Activated CD4-positive, alpha-beta T cell treated with anti-CD3 and anti-CD28 coated beads for 4 hours (primary cell): Measurements from ENCODE around the gene PSORS1C1.
"Not testable (repeated sequence)": the region's sequence is repeated elsewhere in the genome, so short reads cannot be mapped to it uniquely, and the experiment has no call there.

Experiments used
- DNase-seq, 2 donors: peaks; one replicate each; pipeline ENCODE4 v3.0.0-alpha.2; 2020

Gene PSORS1C1

DNA sequence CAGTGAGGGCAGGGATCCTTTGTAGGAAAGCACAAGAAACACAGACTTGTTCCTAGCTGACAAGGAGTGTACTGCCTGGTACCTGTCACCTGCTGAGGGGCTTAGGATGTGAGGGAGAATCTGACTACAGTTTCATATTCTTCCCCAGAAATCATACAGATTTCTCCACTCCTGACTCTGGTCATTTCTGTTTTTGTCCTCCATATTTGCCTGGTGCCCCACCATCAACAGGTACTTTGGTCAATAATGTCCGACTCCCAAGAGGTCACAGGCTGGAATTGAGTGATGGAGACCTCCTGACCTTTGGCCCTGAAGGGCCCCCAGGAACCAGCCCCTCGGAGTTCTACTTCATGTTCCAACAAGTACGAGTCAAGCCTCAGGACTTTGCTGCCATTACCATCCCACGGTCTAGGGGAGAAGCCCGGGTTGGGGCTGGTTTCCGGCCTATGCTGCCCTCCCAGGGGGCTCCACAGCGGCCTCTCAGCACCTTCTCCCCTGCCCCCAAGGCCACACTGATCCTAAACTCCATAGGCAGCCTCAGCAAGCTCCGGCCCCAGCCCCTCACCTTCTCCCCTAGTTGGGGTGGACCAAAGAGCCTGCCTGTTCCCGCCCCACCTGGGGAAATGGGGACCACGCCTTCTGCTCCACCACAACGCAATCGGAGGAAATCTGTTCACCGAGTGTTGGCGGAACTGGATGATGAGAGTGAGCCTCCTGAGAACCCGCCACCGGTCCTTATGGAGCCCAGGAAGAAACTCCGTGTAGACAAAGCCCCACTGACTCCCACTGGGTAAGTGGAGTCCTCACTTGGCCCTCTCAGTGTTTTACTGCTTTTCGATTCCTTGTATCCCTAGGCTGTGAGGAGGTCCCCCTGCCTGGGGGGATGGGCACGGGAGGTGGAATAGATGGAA, 46.9 kb downstream of the PSORS1C1 start:
- no peak for DNase-seq

DNA sequence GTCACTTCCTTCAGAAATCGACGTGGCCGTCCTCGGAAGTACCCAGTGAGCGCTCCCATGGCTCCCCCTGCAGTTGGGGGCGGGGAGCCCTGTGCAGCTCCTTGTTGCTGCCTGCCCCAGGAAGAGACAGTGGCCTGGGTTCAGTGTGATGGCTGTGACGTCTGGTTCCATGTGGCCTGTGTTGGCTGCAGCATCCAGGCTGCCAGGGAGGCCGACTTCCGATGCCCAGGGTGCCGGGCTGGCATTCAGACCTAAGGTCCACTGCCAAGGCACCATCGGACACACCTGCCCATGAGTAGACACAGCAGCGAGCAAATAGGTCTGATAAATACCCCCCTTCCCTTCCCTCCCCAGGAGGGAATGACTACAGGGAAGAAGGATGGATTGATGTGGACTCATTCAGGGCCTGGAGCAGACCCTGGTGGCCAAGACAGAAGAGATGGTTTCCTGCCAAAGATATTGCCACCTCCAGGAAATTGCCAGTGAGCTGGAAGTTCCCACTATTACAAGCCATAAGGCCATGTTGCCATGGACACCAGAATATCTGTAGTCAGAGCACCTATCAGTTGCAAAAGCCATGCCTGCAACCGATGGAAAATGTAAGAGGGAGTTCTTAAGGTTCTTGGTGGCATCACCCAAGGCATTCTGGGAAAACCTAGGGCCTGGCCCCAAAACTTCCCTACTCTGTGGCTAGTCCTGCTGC, 48.0 kb downstream of the PSORS1C1 start:
- no peak for DNase-seq

- no peak for DNase-seq
Observed at GRCh38 chr6:31163922-31164321, 49.3 kb downstream of the PSORS1C1 start.

DNA sequence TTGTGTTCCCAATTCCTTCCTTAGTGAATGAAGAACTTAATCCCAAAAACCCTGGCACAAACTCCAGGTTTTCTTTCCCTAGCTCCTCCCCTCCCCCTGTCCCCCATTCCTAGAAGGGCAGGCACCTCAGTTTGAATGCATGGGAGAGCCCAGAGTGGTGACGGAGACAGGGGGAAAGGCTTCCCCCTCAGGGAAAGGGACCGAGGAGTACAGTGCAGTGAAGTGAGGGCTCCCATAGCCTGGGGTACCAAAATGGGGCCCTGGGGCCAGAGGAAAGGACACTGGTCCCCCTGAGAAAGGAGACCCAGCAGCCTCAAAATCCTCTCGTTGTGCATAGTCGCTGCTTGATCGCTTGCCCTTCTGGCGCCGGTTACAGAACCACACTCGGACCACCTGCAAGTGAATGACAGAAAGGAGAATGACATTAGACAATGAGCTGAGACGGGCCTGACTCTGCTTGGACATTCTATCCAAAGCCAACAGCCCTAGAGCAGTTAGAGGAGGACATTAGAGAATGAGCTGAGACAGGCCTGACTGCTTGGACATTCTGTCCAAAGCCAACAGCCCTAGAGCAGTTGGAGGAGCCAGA, 50.0 kb downstream of the PSORS1C1 start:
- not testable (repeated sequence) for DNase-seq

- DNase-seq, result not testable (repeated sequence)
Observed at GRCh38 chr6:31165064-31165832, 50.6 kb downstream of the PSORS1C1 start.

DNA sequence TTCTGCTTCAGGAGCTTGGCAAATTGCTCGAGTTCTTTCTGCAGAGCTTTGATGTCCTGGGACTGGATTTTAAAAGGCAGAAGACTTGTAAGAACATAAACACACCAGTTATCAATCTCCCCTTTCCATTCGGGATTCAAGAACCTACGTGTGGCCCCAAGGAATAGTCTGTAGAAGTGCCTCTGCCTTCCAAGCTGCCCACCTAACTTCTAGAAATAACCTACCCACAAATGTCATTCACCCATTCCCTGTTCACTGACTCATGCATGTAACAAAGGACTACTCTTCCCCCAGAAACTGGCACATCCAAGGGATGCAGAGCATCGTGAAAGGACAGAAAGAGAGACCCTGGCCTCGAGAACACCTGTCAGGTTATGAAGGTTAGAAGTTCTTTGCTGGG, 51.4 kb downstream of the PSORS1C1 start:
- DNase-seq, result no peak

GRCh38 chr6:31168606-31169005, 54.0 kb downstream of the PSORS1C1 start:
- no peak for DNase-seq

GRCh38 chr6:31169123-31169857, 54.7 kb downstream of the PSORS1C1 start:
- no peak for DNase-seq

DNA sequence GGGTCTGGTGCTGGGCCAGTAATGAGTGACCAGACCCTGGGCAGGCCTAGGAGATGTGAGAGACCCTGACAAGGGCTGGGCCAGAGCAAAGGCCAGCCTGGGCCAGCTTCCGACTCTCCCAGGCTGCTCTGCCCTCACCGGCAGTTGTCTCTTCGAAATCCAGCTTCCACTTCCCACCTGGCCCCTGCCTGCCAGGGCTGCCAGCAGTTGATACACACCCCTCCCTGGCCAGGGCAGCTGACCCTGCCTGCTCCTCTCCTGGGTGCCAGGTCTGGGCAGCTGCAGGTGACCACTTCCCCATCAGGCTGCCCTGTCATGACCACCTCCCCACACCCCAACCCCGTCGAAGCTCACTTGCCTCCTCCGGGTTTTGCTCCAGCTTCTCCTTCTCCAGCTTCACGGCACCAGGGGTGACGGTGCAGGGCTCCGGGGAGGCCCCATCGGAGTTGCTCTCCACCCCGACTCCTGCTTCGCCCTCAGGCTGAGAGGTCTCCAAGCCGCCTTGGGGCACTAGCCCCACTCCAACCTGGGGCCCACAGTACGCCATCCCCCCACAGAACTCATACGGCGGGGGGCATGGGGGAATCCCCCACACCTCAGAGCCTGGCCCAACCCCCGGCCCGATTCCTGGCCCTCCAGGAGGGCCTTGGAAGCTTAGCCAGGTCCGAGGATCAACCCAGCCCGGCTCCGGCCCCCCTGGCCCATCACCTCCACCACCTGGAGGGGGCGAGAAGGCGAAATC, 55.4 kb downstream of the PSORS1C1 start:
- not testable (repeated sequence) for DNase-seq

- DNase-seq, result no peak
Observed at GRCh38 chr6:31170600-31170881, 55.9 kb downstream of the PSORS1C1 start, which contains the start of gene POU5F1. POU5F1 (minus strand) TSS chr6:31170682; CDS start chr6:31170620, 62 bp downstream.

GRCh38 chr6:31170987-31171671, 56.5 kb downstream of the PSORS1C1 start:
- DNase-seq, result no peak

- no peak for DNase-seq
Observed at GRCh38 chr6:31171931-31172905, 57.6 kb downstream of the PSORS1C1 start.

GRCh38 chr6:31172973-31173384, 58.4 kb downstream of the PSORS1C1 start:
- DNase-seq, result no peak

DNA sequence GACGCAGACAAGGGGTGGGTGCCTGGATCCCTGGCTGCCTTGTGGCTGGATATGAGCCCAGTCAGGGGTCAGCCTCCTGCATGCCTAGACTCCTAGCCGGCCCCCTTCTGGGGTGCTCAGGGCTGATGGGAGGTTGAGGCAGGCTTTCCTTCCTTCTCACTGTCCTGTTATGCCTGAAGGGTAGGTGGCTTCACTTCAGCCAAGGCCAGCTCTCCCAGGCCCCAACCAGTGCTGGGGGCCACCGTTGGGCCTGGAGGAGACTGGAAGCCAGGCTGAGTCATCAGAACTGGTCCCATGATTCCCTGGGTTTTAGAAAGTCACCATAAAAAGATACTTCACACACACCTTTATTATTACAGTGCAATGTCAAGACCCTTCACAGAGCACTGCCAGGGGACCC, 58.8 kb downstream of the PSORS1C1 start:
- no peak for DNase-seq

GRCh38 chr6:31174378-31174777, 59.8 kb downstream of the PSORS1C1 start:
- DNase-seq, result no peak

DNA sequence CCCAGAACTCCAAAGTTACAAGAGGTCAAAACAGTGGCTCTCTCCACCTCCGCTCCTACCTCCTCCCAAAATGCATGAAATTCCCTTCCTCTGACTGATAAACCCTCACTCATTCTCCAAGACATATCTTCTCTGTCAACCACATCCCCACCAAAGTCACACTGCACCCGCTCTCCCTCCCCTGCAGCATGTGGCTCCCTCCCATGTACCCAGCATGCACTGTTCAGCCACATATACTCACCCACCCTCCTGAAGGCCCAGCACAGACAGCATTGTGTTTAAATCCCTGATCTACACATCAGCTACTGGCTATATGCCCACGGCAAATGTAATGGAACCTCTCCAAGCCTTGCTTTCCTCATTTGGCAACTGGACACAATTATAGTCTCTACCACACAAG, 61.4 kb downstream of the PSORS1C1 start:
- no peak for DNase-seq

DNA sequence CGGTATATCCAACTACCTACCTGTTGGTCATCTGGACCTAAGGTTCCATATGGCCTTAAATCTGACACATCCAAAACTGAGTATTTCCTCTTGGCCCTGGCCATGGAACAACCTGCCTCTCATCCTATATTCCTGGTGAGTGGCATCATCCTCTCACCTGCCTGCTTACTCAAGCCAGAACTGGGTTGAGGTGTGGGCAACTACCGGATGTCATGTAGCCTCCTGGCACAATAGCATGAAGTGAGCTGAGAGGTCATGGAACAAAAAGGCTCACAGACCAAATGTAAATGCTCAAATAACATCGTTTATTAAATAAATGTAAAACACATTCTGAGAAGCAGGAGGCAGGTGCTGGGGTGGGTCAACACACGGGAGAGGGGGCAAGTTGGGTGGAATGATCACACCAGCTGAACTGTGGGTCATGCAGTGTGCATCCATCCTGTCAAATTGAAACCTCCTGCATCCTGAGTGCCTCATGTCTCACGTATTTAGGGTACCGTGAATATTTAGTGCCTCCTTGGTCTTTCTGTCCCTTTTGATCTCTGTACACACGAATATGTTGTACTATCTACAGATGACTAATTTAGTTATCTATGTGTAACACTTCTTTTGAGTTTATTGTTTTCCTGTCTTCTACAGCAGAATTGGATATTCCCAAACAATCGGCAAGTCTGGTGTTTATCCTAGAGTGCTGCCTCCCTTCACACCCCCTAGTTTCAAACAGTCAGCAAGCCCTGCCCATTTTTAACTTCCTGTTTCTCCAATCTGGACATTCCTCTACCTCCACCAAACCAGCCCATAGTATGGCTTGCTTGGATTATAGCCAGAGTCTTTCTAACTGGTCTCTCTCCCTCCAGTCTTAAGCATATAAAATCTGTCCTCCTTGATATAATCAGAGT, 63.8 kb downstream of the PSORS1C1 start:
- no peak for DNase-seq

- DNase-seq, result no peak
Observed at GRCh38 chr6:31179042-31179386, 64.4 kb downstream of the PSORS1C1 start.

GRCh38 chr6:31179896-31180295, 65.3 kb downstream of the PSORS1C1 start:
- DNase-seq, result no peak
